Measurements from ENCODE around the gene TNS4. TPM values are rescaled to one million over a fixed set of nuclear protein-coding genes. Genes with fewer than 3 reads are reported as not detected.

The TNS4 gene
- total RNA-seq, 1 donor from 2014 or later: not detected

DNA sequence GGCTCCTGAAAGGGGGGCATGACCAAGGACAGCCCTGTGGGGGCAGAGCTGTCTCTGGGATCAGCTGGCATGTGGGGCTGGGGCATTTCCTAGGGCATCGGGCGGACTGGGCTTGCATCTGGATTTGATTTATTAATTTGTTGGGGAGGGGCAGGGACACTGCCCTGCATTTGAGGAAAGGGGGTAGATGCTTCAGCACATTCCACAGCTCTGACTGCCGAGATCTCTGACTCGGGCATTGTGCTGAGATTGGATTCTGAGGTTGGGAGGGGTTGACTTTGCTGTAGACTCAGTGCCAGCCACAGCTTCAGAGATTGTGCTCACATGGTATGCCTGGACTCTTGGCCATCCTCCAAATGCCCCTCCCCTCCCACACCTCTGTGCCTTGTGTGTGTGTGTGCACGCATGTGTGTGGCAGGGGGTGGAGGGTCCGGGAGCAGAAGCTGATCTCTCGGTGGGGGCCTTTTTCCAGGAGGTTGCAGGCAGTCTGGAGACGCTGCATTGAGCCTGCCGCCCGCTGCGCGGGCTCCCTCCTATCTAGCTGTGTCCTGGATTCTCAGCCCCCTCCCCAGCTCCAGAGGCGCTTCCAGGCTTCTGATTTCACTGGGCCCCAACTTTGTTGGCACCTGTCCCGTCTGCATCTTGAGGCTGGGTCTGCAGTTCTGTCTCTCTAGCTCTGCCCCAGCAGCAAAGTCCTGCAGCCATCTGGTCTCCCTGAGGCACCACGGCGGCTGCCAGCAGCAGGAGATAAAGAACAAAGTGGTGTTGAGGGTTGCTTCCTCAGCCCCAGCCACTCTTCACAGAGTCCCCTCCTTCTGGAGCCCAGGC lies 43.2 kb downstream of the TNS4 start:
- Mint-ChIP-seq H3K27ac (ENCODE audit: unreplicated experiment) (no peak overlapping the region), H3K27me3 (ENCODE audit: unreplicated experiment) (peaks cover 5% of the 10 kb centered on the region), H3K4me3 (ENCODE audit: unreplicated experiment) (no peak overlapping the region), H3K36me3 (ENCODE audit: unreplicated experiment) (no peaks in the 10 kb centered on the region), H3K4me1 (ENCODE audit: low read depth, unreplicated experiment) (peaks cover 16% of the 10 kb centered on the region), H3K9me3 (ENCODE audit: unreplicated experiment) (peaks cover 2% of the 10 kb centered on the region)
- TF ChIP-seq, protein P1, sequence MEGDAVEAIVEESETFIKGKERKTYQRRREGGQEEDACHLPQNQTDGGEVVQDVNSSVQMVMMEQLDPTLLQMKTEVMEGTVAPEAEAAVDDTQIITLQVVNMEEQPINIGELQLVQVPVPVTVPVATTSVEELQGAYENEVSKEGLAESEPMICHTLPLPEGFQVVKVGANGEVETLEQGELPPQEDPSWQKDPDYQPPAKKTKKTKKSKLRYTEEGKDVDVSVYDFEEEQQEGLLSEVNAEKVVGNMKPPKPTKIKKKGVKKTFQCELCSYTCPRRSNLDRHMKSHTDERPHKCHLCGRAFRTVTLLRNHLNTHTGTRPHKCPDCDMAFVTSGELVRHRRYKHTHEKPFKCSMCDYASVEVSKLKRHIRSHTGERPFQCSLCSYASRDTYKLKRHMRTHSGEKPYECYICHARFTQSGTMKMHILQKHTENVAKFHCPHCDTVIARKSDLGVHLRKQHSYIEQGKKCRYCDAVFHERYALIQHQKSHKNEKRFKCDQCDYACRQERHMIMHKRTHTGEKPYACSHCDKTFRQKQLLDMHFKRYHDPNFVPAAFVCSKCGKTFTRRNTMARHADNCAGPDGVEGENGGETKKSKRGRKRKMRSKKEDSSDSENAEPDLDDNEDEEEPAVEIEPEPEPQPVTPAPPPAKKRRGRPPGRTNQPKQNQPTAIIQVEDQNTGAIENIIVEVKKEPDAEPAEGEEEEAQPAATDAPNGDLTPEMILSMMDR (IDR thresholded peaks at IDR 0.05; ENCODE audit: partially characterized antibody, unreplicated experiment): no peak
- peak; percentile 58 for DNase-seq

DNA sequence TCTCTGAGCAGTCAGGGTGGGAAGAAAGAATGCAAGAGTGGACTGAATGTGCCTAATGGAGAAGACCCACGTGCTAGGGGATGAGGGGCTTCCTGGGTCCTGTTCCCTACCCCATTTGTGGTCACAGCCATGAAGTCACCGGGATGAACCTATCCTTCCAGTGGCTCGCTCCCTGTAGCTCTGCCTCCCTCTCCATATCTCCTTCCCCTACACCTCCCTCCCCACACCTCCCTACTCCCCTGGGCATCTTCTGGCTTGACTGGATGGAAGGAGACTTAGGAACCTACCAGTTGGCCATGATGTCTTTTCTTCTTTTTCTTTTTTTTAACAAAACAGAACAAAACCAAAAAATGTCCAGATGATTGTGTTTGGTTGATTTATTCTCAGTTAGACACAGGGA lies 44.1 kb downstream of the TNS4 start:
- Mint-ChIP-seq H3K36me3 (ENCODE audit: unreplicated experiment) (no peaks in the 10 kb centered on the region), H3K27ac (ENCODE audit: unreplicated experiment) (no peak overlapping the region), H3K9me3 (ENCODE audit: unreplicated experiment) (peaks cover 3% of the 10 kb centered on the region), H3K4me1 (ENCODE audit: low read depth, unreplicated experiment) (peaks cover 20% of the 10 kb centered on the region), H3K4me3 (ENCODE audit: unreplicated experiment) (no peak overlapping the region), H3K27me3 (ENCODE audit: unreplicated experiment) (peaks cover 5% of the 10 kb centered on the region)
- TF ChIP-seq, protein P1 (IDR thresholded peaks at IDR 0.05; ENCODE audit: partially characterized antibody, unreplicated experiment): no peak
- DNase-seq: no peak

DNA sequence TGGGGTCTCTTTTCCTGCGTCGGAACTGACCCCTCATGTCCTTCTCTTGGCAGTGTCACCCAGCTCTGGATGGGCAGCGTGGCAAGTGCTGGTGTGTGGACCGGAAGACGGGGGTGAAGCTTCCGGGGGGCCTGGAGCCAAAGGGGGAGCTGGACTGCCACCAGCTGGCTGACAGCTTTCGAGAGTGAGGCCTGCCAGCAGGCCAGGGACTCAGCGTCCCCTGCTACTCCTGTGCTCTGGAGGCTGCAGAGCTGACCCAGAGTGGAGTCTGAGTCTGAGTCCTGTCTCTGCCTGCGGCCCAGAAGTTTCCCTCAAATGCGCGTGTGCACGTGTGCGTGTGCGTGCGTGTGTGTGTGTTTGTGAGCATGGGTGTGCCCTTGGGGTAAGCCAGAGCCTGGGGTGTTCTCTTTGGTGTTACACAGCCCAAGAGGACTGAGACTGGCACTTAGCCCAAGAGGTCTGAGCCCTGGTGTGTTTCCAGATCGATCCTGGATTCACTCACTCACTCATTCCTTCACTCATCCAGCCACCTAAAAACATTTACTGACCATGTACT lies 44.9 kb downstream of the TNS4 start:
- Mint-ChIP-seq H3K27ac (ENCODE audit: unreplicated experiment) (no peak overlapping the region), H3K27me3 (ENCODE audit: unreplicated experiment) (peaks cover 5% of the 10 kb centered on the region), H3K4me1 (ENCODE audit: low read depth, unreplicated experiment) (peaks cover 19% of the 10 kb centered on the region), H3K36me3 (ENCODE audit: unreplicated experiment) (no peaks in the 10 kb centered on the region), H3K9me3 (ENCODE audit: unreplicated experiment) (peaks cover 6% of the 10 kb centered on the region), H3K4me3 (ENCODE audit: unreplicated experiment) (no peak overlapping the region)
- DNase-seq: no peak
- TF ChIP-seq, protein P1 (IDR thresholded peaks at IDR 0.05; ENCODE audit: partially characterized antibody, unreplicated experiment): no peak

DNA sequence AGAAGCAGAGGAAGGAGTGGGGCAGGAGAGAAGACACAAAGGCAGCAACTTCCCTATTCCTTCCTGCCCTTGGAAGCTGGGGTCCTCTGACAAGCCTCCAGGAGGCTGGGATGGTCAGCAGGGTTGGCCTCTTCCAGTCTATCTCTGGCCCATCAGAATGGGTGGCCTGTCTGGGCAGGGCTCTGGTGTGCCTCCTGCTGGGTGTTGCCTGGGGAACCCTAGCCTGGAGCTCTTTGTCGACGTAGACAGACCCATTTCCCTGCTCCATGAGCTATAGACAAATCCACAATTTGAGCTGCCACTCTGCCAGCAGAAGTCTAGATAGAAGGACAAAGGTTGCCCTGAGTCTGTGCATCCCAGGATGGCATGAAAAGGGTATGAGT lies 46.8 kb downstream of the TNS4 start:
- Mint-ChIP-seq H3K36me3 (ENCODE audit: unreplicated experiment) (no peaks in the 10 kb centered on the region), H3K4me3 (ENCODE audit: unreplicated experiment) (no peak overlapping the region), H3K27ac (ENCODE audit: unreplicated experiment) (no peak overlapping the region), H3K9me3 (ENCODE audit: unreplicated experiment) (peaks cover 6% of the 10 kb centered on the region), H3K27me3 (ENCODE audit: unreplicated experiment) (peaks cover 5% of the 10 kb centered on the region), H3K4me1 (ENCODE audit: low read depth, unreplicated experiment) (peaks cover 19% of the 10 kb centered on the region)
- no peak for DNase-seq
- TF ChIP-seq, protein P1 (IDR thresholded peaks at IDR 0.05; ENCODE audit: partially characterized antibody, unreplicated experiment): no peak
